Spinal cord (tissue), 10 donors: ENCODE measurements around the gene FKBP14. TPM values are rescaled to one million over a fixed set of nuclear protein-coding genes. Genes with fewer than 3 reads are reported as not detected.
"Not testable (repeated sequence)": the region's sequence is repeated elsewhere in the genome, so short reads cannot be mapped to it uniquely, and the experiment has no call there.

ENCODE experiments used
- DNase-seq, 6 donors: peaks; one replicate each; pipeline versions ENCODE4 v3.0.0 to v3.0.0-alpha.2; 2013 to 2015; ENCODE audit warnings: low spot score in 6 of 6, low read depth in 4 of 6
- H3K27ac ChIP-seq: one replicate; pipeline ENCODE4 v1.5.1; 2013; ENCODE audit warnings: low read depth, low read length, control low read depth
- H3K27me3 ChIP-seq: one replicate; pipeline ENCODE4 v1.6.1; 2013; ENCODE audit warnings: low read length; ENCODE audit not compliant: control insufficient read depth, insufficient read depth
- H3K36me3 ChIP-seq: one replicate; pipeline ENCODE4 v1.6.1; 2013; ENCODE audit warnings: low read length; ENCODE audit not compliant: control insufficient read depth, insufficient read depth
- H3K4me1 ChIP-seq: one replicate; pipeline ENCODE4 v1.6.1; 2013; ENCODE audit warnings: low read length; ENCODE audit not compliant: control insufficient read depth, insufficient read depth
- H3K4me3 ChIP-seq: one replicate; pipeline ENCODE4 v1.5.1; 2013; ENCODE audit warnings: low read depth, low read length, control low read depth
- H3K9me3 ChIP-seq: one replicate; pipeline ENCODE4 v1.6.1; 2013; ENCODE audit warnings: low read length; ENCODE audit not compliant: control insufficient read depth, insufficient read depth
- WGBS: methylation state at CpG from one replicate; pipeline ENCODE4 v1.1.5; 2013; ENCODE audit warnings: missing lambda C conversion rate; ENCODE audit not compliant: insufficient coverage; 5-methylcytosine and 5-hydroxymethylcytosine counted together
- polyA plus RNA-seq, 2 donors: library from polyadenylated mRNA; unstranded; fragments of 120-200 nt; gene quantifications; one replicate each; pipeline ENCODE4 v1.2.1, GENCODE V29; 2013; ENCODE audit not compliant: insufficient read length in 2 of 2
- total RNA-seq, 2 donors: library from RNA; depleted of rRNA in 1 of 2; stranded (reverse); fragments of 120-200 nt in 1 of 2; fragments of >200 nt in 1 of 2; gene quantifications; one replicate each; pipeline versions ENCODE4 v1.2.3 to v1.2.4, GENCODE V29; 2013 to 2014
- donor health status: healthy.

The FKBP14 gene
- total and polyA plus RNA-seq, 4 donors = 13.3 to 33.2 (median 22.3) TPM

- peak in 1 of 6 donors; percentile 9 for DNase-seq
- H3K27me3 ChIP-seq = no peaks in the 10 kb centered on the region
- peaks cover 2% of the 10 kb centered on the region for H3K9me3 ChIP-seq
- no peak overlapping the region for H3K4me3 ChIP-seq
- peaks cover 25% of the 10 kb centered on the region for H3K4me1 ChIP-seq
- no peaks in the 10 kb centered on the region for H3K36me3 ChIP-seq
- WGBS = no CpG with 5 or more reads among the region's 5 CpGs
- H3K27ac ChIP-seq = peak overlapping the region; percentile 61
Observed at GRCh38 chr7:29971566-29972314, 54.8 kb downstream of the FKBP14 start.

DNA sequence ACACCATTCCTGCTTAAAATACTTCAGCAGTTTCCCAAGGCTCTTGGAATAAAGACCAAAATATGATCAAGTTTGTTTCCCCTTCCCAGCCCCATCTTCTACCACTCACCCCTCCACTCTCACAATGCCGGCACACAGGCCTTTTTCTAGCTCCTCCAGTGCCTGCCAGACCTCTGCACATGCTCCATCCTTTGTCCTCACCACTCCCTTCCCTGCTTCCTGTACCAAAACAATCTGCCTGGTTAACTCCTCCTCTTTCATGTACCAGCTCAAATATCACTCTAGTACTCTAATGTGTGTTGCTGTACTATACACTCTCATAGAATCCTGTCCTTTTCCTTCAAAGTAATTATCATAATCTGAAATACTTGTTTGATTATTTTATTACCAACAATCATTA, 56.3 kb downstream of the FKBP14 start:
- Histone ChIP-seq H3K27ac (no peak overlapping the region), H3K36me3 (peaks cover 4% of the 10 kb centered on the region), H3K27me3 (no peaks in the 10 kb centered on the region), H3K9me3 (peaks cover 2% of the 10 kb centered on the region), H3K4me3 (no peak overlapping the region), H3K4me1 (peaks cover 25% of the 10 kb centered on the region)
- DNase-seq = peak in 1 of 6 donors; percentile 23
- WGBS = 44% methylated on average over 1 of the region's 1 CpG

DNA sequence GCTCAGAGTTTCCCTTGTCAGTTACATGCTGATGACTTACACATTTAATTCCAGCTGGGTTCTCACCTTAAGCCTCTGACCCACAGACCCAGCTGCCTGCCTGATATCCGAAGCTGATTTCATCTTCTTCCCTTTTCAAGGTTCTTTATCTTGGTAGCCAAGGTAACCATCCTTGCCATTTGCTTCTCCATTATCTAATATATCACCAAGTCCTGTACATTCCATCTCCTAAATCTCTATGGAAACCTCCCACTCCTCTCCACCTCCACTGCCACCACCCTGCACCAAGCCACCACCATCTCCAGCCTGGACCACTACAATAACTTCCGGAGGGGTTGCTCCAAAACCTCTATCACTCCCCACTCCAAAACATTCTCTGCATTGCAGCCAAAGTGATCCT, 56.8 kb downstream of the FKBP14 start:
- Histone ChIP-seq H3K4me1 (peaks cover 25% of the 10 kb centered on the region), H3K9me3 (peaks cover 2% of the 10 kb centered on the region), H3K36me3 (peaks cover 4% of the 10 kb centered on the region), H3K27ac (no peak overlapping the region), H3K27me3 (no peaks in the 10 kb centered on the region), H3K4me3 (no peak overlapping the region)
- WGBS = 29% methylated on average over 1 of the region's 2 CpGs
- no peak for DNase-seq

DNA sequence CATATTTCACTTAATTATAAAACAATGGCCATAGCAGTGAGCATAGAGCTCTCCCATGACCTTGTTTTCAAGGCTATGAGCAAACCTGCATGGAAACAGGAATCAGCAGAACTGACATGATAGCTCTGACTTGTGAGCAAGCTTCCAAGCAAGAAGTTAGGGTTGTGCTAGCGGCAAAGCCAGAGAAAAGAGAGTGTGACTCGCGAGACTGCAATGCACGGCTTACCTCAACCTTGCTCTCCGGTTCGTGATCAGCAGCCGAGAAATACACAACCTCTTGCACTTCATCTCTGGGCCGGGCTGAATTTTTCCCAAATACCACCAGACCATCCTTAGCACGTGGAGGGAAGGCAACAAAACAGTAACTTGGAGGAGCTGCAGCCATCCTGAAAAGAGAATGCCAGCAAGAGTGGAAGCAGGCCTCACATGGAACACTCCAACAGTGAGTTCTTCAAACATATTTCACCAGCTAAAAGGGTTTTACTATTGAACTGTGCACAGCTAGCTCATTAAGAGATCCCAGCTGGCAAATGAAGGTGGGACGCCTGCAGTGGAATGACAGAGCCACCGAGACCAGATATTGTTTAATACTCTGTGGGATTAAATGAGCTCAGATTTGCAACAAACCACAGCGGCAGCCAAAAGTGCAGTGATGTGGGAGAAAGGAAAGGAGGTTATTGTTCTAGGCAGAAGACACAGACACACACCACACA, 57.7 kb downstream of the FKBP14 start:
- peaks cover 2% of the 10 kb centered on the region for H3K9me3 ChIP-seq
- H3K27me3 ChIP-seq = no peaks in the 10 kb centered on the region
- peaks cover 28% of the 10 kb centered on the region for H3K4me1 ChIP-seq
- peak in 2 of 6 donors; percentile 74 to 89 for DNase-seq
- WGBS = 33% methylated on average over 10 of the region's 12 CpGs
- H3K36me3 ChIP-seq = peaks cover 4% of the 10 kb centered on the region
- peak overlapping the region; percentile 52 for H3K27ac ChIP-seq
- no peak overlapping the region for H3K4me3 ChIP-seq

- Histone ChIP-seq H3K9me3 (no peaks in the 10 kb centered on the region), H3K27me3 (no peaks in the 10 kb centered on the region), H3K36me3 (peaks cover 4% of the 10 kb centered on the region), H3K4me3 (no peak overlapping the region), H3K27ac (no peak overlapping the region), H3K4me1 (peaks cover 19% of the 10 kb centered on the region)
- peak in 1 of 6 donors; percentile 24 for DNase-seq
- 33% methylated on average over 3 of the region's 3 CpGs for WGBS
Observed at GRCh38 chr7:29965030-29965429, 61.5 kb downstream of the FKBP14 start.

- no peaks in the 10 kb centered on the region for H3K9me3 ChIP-seq
- H3K27ac ChIP-seq = no peak overlapping the region
- no peak overlapping the region for H3K4me3 ChIP-seq
- H3K27me3 ChIP-seq = no peaks in the 10 kb centered on the region
- 100% methylated on average over 1 of the region's 1 CpG for WGBS
- peaks cover 4% of the 10 kb centered on the region for H3K36me3 ChIP-seq
- DNase-seq = no peak
- H3K4me1 ChIP-seq = peaks cover 14% of the 10 kb centered on the region
Observed at GRCh38 chr7:29962035-29962434, 64.5 kb downstream of the FKBP14 start.

DNA sequence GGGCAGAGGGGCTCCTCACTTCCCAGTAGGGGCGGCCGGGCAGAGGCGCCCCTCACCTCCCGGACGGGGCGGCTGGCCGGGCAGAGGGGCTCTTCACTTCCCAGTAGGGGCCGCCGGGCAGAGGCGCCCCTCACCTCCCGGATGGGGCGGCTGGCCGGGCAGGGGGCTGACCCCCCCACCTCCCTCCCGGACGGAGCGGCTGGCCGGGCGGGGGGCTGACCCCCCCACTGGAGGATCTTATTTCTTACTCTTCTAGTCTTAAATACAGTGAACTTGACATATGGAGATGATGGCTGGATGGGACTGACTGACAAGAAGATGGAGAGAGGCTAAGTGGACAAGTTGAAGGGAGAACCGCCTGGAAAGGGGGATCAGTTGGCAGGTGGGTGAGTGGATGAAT, 64.9 kb downstream of the FKBP14 start:
- H3K4me3 ChIP-seq, DNase-seq, H3K9me3 ChIP-seq, H3K27me3 ChIP-seq, H3K27ac ChIP-seq, H3K36me3 ChIP-seq: not testable (repeated sequence)
- H3K4me1 ChIP-seq = peaks cover 15% of the 10 kb centered on the region
- no CpG with 5 or more reads among the region's 19 CpGs for WGBS

Other genes with a start within 250 kb of the FKBP14 start
- gene WIPF3, start 220.2 kb downstream of the FKBP14 start, total RNA-seq = 1 to 10 TPM; 4.5 to 5.2 TPM
- gene WIPF3, start 220.2 kb downstream of the FKBP14 start, polyA plus RNA-seq = 10 to 100 TPM; 17.0 to 17.8 TPM
- 100 to 1,000 TPM in 1 of 2 donors, 10 to 100 TPM in 1; 78.2 to 144 TPM for gene SCRN1, start 36.9 kb downstream of the FKBP14 start, total RNA-seq
- 100 to 1,000 TPM; 150 to 185 TPM for gene SCRN1, start 36.9 kb downstream of the FKBP14 start, polyA plus RNA-seq
- 10 to 100 TPM; 18.0 to 22.6 TPM for gene PLEKHA8, start 1.7 kb upstream of the FKBP14 start, total RNA-seq
- 10 to 100 TPM; 13.8 to 20.0 TPM for gene PLEKHA8, start 1.7 kb upstream of the FKBP14 start, polyA plus RNA-seq
- gene MTURN, start 108.3 kb upstream of the FKBP14 start, total RNA-seq = 100 to 1,000 TPM in 1 of 2 donors, 10 to 100 TPM in 1; 98.3 to 285 TPM
- gene MTURN, start 108.3 kb upstream of the FKBP14 start, polyA plus RNA-seq = 100 to 1,000 TPM; 169 to 218 TPM